ENCODE measurements around the gene CAMP.
"Not testable (repeated sequence)": the region's sequence is repeated elsewhere in the genome, so short reads cannot be mapped to it uniquely, and the experiment has no call there.

CAMP gene

DNA sequence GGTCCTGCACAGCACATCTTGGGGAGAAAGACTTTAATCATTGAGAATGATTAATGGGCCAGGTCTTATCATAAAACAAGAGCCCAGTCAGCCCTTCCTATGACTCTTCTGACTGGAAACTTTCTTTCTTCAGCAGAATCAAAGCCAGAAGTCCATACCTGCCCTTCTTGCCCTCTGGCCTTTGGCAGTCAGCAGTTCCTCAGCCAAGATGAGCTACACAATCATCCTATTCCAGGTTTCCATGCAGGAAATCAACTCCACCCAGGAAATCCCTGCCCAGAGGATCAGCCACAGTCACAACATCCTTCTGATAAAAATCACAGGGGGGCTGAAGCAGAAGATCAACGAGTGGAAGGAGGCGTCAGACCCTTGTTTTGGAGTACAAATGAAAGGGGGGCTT is 44.5 kb downstream of the CAMP start:
- DNase-seq: no peak

DNA sequence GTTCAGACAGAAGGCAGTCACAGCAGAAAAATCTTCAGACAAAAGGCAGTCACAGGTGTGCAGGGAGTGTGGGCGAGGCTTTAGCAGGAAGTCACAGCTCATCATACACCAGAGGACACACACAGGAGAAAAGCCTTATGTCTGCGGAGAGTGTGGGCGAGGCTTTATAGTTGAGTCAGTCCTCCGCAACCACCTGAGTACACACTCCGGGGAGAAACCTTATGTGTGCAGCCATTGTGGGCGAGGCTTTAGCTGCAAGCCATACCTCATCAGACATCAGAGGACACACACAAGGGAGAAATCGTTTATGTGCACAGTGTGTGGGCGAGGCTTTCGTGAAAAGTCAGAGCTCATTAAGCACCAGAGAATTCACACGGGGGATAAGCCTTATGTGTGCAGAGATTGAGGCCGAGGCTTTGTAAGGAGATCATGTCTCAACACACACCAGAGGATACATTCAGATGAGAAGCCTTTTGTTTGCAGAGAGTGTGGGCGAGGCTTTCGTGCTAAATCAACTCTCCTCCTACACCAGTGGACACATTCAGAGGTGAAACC is 45.2 kb downstream of the CAMP start:
- no peak for DNase-seq

DNA sequence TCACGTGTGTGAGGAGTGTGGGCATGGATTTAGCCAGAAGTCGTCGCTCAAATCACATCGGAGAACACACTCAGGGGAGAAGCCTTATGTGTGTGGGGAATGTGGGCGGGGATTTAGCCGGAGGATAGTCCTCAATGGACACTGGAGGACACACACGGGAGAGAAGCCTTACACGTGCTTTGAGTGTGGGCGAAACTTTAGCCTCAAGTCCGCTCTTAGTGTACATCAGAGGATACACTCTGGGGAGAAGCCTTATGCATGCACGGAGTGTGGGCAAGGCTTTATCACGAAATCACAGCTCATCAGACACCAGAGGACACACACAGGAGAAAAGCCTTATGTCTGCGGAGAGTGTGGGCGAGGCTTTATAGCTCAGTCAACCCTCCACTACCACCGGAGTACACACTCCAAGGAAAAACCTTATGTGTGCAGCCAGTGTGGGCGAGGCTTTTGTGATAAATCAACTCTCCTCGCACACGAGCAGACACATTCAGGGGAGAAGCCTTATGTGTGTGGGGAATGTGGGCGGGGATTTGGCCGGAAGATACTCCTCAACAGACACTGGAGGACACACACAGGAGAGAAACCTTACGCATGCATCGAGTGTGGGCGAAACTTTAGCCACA is 45.8 kb downstream of the CAMP start:
- DNase-seq: no peak

DNA sequence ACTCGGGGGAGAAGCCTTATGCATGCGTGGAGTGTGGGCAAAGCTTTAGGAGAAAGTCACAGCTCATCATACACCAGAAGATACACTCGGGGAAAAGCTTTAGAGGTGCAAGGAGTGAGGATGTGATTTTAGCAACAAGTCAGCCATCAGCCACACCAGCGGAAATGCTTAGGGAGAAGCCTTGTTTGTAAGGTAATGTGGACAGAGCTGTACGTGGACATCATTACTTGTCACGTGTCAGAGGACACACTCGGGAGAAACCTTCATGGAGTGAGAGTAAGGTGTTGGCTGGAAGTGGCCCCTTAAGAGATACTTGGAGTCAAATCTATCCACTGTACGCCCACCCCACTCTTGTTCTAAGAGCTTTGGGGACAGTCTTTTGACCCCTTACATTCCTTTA is 46.3 kb downstream of the CAMP start:
- no peak for DNase-seq

DNA sequence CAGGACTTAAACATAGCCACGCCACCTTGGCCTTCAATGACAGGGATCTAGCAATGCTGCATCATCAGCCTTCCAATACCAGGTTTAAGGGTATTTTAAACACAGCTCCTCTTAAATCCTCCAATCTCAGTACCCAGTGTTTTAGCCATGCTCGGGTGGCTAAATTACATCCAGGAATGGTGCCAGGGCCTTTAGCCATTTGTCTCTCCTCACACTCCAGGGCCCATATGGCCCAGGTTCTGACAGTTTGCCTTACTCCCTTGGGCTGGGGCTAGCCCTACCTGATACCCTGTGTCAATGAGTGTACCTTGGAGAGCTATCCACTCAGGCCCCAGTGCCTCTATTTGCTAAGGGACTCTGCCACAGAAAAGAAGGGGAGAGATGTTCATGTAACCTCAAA is 47.0 kb downstream of the CAMP start:
- no peak for DNase-seq

DNA sequence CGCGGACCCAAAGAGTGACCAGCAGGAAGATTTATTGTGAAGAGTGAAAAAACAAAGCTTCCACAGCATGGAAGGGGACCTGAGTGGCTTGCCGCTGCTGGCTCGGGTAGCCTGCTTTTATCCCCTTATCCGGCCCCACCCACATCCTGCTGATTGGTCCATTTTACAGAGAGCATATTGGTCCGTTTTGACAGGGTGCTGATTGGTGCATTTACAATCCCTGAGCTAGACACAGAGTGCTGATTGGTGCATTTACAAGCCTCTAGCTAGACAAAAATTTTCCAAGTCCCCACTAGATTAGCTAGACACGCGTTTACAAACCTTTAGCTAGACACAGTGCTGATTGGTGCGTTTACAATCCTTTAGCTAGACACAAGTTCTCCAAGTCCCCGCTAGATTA is 47.9 kb downstream of the CAMP start:
- not testable (repeated sequence) for DNase-seq

DNA sequence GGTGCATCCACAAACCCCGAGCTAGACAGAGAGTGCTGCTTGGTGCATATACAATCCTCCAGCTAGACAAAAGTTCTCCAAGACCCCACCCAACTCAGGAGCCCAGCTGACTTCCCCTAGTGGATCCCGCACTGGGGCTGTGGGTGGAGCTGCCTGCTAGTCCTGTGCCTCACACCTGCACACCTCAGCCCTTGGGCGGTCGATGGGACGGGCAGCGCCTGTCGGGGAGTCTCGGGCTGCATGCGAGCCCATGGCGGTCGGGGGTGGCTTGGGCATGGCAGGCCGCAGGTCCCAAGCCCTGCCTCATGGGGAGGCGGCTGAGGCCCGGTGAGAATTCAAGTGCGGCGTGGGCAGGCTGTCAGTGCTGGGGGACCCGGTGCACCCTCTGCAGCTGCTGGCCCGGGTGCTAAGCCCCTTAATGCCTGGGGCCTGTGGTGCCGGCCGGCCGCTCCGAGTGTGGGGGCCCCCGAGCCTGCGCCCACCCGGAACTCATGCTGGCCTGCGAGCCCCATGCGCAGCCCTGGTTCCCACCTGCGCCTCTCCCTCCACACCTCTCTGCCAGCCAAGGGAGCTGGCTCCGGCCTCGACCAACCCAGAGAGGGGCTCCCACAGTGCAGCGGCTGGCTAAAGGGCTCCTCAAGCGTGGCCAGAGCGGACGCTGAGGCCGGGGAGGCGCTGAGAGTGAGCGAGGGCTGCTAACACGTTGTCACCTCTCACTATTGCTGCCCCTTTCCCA is 48.6 kb downstream of the CAMP start:
- no peak for DNase-seq

DNA sequence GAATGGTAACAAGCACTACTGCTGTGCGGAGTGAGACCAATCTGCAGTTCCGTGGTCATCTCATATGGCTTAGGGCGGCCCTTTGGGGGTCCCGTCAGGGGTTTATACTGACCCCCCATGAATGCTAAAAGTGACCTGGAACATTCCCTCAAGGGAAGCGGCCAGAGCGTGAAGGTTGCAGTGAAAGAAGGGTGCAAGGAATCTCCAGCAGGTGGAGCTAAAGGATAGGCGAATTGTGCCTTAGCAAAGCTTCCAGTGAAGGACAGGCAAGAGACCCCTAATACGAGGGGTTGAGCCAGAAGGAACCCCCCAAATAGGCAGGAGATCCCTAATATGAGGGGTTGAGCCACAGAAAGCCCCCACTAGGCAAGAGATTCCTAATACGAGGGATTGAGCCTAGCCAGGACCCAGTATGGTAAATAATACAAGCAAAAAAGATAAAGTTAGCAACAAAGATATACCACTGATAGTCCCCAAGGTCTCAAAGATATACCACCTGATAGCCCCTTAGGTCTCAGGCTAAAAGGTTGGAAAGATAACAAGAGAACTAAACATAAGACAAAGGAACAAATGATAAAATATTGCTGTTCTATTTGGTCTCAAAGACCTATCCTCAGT is 50.4 kb downstream of the CAMP start:
- DNase-seq: peak; percentile 46

DNA sequence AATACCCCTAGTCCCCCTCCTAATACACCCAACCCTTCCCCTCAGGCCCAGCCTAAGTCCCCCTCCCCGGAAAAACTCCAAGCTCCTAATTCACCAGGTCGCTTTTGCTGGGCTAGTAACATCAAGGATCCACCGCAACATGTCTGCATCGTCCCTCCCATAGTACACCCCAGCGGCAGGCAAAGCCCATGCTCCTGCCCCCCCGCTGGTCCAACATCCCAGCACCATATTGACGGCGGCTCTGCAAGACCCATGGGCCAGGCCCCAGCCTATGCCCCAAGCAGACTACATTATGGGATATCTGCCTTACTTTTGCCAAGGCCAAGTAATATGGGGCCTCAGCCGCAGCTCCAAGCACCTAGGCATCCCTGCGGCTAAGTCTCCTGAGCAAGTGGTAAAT is 51.2 kb downstream of the CAMP start:
- no peak for DNase-seq
